PFSK-1 (cell line): ENCODE measurements around the gene NUDCD3.

Experiments used
- FOXP2 ChIP-seq: optimal IDR thresholded peaks from 2 replicates; pipeline ENCODE3; 2011; ENCODE audit warnings: borderline replicate concordance, control low read depth, inconsistent platforms; ENCODE audit not compliant: insufficient read depth; ENCODE audit errors: extremely low read length, extremely low read depth
- POLR2AphosphoS5 ChIP-seq: IDR thresholded peaks from 2 replicates; pipeline ENCODE4 v1.6.1; 2012; ENCODE audit warnings: low read depth, mild to moderate bottlenecking, control low read depth, low read length, moderate library complexity
- SIN3A ChIP-seq: IDR thresholded peaks from 2 replicates; pipeline ENCODE4 v1.6.1; 2012; ENCODE audit warnings: mild to moderate bottlenecking, low read length, moderate library complexity, borderline replicate concordance; ENCODE audit not compliant: insufficient read depth
- TAF1 ChIP-seq: IDR thresholded peaks from 2 replicates; pipeline ENCODE4 v1.6.1; 2012; ENCODE audit warnings: low read length, control low read depth, borderline replicate concordance; ENCODE audit not compliant: insufficient read depth
- TF ChIP-seq, protein P1 (sequence below), 2 experiments: IDR thresholded peaks; 2 replicates each; pipeline versions ENCODE4 v1.6.1 to v1.8.0; 2011 to 2012; ENCODE audit warnings: low read depth in 2 of 2, low read length in 2 of 2, control low read depth in 1 of 2, inconsistent platforms in 1 of 2, mild to moderate bottlenecking in 1 of 2, moderate library complexity in 1 of 2; ENCODE audit not compliant: insufficient read depth in 1 of 2

NUDCD3 gene

DNA sequence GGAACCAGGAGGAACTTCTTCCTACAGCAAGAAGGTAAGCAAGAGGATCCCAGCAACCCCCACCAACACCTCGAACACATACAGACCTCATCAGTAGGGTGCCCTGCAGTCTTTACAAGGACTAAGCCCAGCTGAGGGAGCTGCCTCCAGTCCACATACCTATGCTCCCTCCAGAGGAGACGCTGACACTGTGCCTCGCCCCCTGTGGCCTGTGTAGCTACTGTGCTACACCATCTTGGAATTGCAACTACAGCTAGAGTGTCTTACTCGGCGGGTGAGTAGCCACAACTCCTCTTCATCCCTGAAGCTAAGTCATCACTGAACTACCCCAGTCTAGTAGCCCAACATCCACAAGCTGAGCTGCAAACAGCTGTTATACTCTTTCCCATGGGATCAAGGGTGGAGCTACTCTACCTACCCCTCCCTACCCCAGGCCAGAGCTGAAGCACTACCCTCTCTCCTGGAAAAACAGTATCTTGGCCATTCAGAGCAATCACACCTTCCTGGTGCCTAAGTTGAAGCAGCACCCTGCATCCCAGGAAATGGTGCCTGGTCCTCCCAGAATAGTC is 122.9 kb downstream of the NUDCD3 start:
- TF ChIP-seq, protein P1, sequence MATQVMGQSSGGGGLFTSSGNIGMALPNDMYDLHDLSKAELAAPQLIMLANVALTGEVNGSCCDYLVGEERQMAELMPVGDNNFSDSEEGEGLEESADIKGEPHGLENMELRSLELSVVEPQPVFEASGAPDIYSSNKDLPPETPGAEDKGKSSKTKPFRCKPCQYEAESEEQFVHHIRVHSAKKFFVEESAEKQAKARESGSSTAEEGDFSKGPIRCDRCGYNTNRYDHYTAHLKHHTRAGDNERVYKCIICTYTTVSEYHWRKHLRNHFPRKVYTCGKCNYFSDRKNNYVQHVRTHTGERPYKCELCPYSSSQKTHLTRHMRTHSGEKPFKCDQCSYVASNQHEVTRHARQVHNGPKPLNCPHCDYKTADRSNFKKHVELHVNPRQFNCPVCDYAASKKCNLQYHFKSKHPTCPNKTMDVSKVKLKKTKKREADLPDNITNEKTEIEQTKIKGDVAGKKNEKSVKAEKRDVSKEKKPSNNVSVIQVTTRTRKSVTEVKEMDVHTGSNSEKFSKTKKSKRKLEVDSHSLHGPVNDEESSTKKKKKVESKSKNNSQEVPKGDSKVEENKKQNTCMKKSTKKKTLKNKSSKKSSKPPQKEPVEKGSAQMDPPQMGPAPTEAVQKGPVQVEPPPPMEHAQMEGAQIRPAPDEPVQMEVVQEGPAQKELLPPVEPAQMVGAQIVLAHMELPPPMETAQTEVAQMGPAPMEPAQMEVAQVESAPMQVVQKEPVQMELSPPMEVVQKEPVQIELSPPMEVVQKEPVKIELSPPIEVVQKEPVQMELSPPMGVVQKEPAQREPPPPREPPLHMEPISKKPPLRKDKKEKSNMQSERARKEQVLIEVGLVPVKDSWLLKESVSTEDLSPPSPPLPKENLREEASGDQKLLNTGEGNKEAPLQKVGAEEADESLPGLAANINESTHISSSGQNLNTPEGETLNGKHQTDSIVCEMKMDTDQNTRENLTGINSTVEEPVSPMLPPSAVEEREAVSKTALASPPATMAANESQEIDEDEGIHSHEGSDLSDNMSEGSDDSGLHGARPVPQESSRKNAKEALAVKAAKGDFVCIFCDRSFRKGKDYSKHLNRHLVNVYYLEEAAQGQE (IDR thresholded peaks at IDR 0.05; ENCODE audit: insufficient read depth in 1 of 2, low read depth in 2 of 2, low read length in 2 of 2), result no peak
- TF ChIP-seq POLR2AphosphoS5 (no peak), SIN3A (no peak), FOXP2 (no peak), TAF1 (no peak)

DNA sequence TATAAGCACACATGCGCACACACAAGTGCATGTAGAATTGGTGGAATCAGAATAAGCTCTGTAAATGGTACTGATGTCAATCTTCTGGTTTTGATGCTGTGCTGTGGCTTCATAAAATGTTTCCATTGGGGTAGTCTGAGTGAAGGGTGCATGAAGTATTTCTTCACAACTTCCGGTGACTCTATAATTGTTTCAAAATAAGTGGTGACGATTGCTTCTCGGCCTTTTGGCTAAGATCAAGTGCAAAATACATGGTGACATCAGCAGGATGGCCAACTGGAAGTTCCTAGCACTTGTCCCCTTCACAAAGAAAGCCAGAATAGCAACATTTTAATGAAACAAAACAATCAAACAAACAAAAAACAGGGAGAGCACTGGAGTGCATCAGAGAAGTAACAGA is 123.5 kb downstream of the NUDCD3 start:
- TF ChIP-seq POLR2AphosphoS5, result no peak
- TF ChIP-seq SIN3A, result no peak
- TF ChIP-seq FOXP2, result no peak
- TF ChIP-seq, protein P1 (IDR thresholded peaks at IDR 0.05; ENCODE audit: insufficient read depth in 1 of 2, low read depth in 2 of 2, low read length in 2 of 2), result no peak
- no peak for TF ChIP-seq TAF1

DNA sequence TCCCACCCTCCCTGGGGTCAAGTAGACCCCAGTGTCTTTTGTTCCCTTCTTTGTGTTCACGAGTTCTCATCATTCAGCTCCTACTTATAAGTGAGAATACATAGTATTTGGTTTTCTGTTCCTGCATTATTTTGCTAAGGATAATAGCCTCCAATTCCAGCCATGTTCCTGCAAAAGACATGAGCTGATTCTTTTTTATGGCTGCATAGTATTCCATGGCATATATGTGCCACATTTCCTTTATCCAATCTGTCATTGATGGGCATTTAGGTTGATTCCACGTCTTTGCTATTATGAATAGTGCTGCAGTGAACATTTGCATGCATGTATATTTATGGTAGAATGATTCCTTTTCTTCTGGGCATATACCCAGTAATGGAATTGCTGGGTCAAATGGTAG is 136.8 kb downstream of the NUDCD3 start:
- TF ChIP-seq POLR2AphosphoS5 (no peak), FOXP2 (no peak), SIN3A (no peak), TAF1 (no peak)
- TF ChIP-seq, protein P1 (IDR thresholded peaks at IDR 0.05; ENCODE audit: insufficient read depth in 1 of 2, low read depth in 2 of 2, low read length in 2 of 2), result no peak

DNA sequence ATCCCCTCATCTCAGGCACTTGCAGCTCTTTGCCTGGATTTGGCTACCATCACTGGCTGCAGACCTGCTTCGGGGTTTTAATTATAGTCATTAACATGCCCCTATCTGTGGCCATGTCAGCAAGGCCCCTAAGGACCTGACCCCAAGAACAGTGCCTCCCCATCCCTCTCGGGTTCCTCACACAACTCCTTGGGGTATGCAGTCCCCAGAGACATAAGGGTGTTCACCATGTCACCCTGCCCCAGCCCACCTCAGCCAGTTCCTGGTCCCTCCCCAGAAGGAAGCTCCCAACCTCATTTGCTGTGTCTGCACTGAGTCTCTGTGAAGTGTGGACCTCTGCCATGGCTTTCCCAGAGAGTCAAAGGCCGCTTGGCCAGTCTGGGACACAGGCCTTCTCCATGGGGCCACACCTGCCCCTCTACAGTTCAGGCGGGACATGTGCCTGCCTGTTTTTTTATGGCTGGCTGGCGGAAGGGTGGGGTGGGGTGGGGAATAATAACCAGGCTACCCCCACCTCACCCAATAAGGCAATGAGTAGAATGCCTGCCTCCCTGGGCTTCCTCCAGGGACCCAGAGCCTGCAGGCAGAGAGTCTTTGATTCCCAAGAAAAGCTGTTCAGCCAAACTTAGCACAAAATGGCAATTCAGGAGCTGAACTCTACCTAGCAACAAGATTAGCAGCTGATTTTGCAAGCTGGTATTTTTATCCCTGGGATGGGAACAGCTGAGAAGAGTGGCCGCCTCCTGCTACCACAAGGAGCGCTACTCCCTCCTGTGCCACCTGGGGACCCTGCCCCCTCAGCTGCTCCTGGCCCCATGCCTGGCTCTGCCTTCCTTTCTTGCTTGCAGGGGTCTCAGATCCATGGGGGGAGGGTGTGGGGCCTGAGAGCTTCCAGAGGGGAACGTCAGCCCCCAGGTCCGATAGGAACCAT is 141.3 kb downstream of the NUDCD3 start:
- TF ChIP-seq SIN3A, result no peak
- TF ChIP-seq FOXP2, result no peak
- TF ChIP-seq POLR2AphosphoS5, result no peak
- no peak for TF ChIP-seq TAF1
- TF ChIP-seq, protein P1 (IDR thresholded peaks at IDR 0.05; ENCODE audit: insufficient read depth in 1 of 2, low read depth in 2 of 2, low read length in 2 of 2), result no peak
